Mesodermal cell (in vitro differentiated cells): ENCODE data around the gene FAHD1.
"Not testable (repeated sequence)": the region's sequence is repeated elsewhere in the genome, so short reads cannot be mapped to it uniquely, and the experiment has no call there.

Experiments used
- H3K27ac ChIP-seq: 2 replicates; pipeline ENCODE4 v1.7.0; 2013; ENCODE audit warnings: mild to moderate bottlenecking, low read depth, low read length, moderate library complexity; ENCODE audit not compliant: severe bottlenecking
- H3K36me3 ChIP-seq: 2 replicates; pipeline ENCODE4 v1.7.1; 2013; ENCODE audit warnings: mild to moderate bottlenecking, low read length, moderate library complexity; ENCODE audit not compliant: control insufficient read depth, insufficient read depth
- H3K4me1 ChIP-seq: one replicate; pipeline ENCODE4 v1.7.1; 2013; ENCODE audit warnings: mild to moderate bottlenecking, low read length; ENCODE audit not compliant: insufficient read depth, control insufficient read depth, poor library complexity, severe bottlenecking
- H3K4me3 ChIP-seq: 2 replicates; pipeline ENCODE4 v1.7.0; 2013; ENCODE audit warnings: low read length, control low read depth, mild to moderate bottlenecking; ENCODE audit not compliant: insufficient read depth, poor library complexity, severe bottlenecking; ENCODE audit errors: extremely low read depth
- H3K9me3 ChIP-seq: 2 replicates; pipeline ENCODE4 v1.7.1; 2013; ENCODE audit warnings: mild to moderate bottlenecking, low read length, moderate library complexity; ENCODE audit not compliant: control insufficient read depth
- WGBS, 2 experiments: methylation state at CpG; one replicate each; pipeline ENCODE4 v1.1.5; 2013; ENCODE audit warnings: missing lambda C conversion rate in 2 of 2; ENCODE audit not compliant: insufficient coverage in 2 of 2; 5-methylcytosine and 5-hydroxymethylcytosine counted together

Gene FAHD1

DNA sequence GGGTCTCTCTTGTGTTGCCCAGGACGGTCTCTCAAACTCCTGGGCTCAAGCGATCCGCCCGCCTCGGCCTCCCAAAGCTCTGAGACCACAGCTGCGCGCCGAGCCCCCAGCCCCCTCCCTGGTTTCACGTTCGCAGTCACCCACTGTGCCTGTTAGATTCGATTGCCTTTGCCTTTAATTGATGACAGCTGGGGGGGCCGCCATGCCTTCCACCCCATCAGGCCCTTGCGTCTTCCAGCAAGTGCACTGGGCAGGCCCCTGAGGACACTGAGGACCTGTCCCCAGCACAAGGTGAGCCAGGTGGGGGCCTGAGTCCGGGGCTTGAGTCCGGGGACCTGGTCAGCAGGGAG is 36.8 kb upstream of the FAHD1 start:
- no peak overlapping the region for H3K4me3 ChIP-seq
- H3K36me3 ChIP-seq = peaks cover 47% of the 10 kb centered on the region
- H3K27ac ChIP-seq = no peak overlapping the region
- H3K9me3 ChIP-seq = no peaks in the 10 kb centered on the region
- no peaks in the 10 kb centered on the region for H3K4me1 ChIP-seq
- WGBS, 2 experiments = 93 to 96% methylated on average over 12 to 15 of the region's 15 CpGs

DNA sequence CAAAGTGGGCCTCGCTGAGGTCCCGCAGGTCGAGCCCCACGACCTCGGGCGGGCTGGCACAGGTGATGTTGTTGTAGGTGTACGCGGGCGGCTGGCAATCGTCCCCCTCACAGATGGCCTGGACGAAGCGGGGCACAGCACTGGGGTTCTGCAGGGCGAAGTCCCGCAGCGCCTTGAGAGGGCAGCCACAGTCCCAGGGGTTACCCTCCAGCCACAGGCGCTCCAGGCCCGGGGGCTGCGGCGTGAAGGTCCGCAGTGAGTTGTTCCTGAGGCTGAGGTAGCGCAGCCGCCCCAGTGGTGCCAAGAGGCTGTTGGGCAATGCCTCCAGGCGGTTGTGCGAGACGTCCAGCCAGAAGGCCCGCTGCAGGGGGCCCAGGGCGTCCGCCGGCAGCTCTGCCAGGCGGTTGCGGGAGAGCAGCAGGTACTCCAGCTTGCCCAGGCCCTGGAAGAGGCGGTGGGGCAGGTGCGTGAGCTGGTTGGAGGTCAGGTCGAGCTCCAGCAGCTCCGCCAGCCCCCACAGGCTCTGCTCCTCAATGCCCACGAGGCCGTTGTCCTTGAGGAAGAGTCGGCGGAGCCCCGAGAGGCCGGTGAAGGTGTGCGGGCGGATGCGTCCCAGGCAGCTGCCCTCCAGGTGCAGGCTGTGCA is 36.3 kb upstream of the FAHD1 start:
- Histone ChIP-seq H3K36me3 (peaks cover 42% of the 10 kb centered on the region), H3K4me1 (no peaks in the 10 kb centered on the region), H3K4me3 (no peak overlapping the region), H3K9me3 (no peaks in the 10 kb centered on the region), H3K27ac (no peak overlapping the region)
- 97 to 99% methylated on average over 36 to 44 of the region's 44 CpGs for WGBS, 2 experiments

DNA sequence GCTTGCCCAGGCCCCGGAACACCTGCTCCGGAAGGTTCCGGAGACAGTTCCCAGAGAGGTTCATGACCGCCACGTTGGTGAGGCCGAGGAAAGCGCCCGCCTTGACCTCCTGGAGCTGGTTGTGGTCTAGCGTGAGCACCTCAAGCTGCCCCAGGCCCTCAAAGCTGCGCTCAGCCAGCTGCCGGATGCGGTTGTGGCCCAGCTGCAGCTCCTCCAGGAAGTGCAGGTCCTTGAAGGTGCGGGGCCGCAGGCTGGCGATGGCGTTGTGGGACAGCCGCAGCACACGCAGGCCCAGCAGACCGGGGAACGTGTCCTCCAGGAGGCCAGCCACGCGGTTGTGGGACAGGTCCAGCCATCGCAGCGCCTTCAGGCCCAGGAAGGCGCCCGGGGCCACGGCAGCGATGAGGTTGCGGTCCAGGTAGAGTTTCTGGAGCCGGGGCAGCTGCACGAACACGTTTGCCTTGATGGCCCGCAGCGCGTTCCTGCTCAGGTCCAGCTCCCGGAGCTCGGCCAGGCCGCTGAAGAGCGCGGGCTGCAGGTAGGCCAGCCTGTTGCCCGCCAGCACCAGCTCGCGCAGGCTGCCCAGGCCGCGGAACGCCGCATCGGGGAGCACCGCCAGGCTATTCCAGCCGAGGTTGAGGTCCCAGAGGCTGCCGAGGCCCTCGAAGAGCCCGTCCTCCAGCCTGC is 35.6 kb upstream of the FAHD1 start:
- WGBS, 2 experiments = 95 to 96% methylated on average over 44 to 53 of the region's 53 CpGs
- Histone ChIP-seq H3K9me3 (no peaks in the 10 kb centered on the region), H3K4me1 (no peaks in the 10 kb centered on the region), H3K36me3 (peaks cover 35% of the 10 kb centered on the region), H3K27ac (no peak overlapping the region), H3K4me3 (no peak overlapping the region)

DNA sequence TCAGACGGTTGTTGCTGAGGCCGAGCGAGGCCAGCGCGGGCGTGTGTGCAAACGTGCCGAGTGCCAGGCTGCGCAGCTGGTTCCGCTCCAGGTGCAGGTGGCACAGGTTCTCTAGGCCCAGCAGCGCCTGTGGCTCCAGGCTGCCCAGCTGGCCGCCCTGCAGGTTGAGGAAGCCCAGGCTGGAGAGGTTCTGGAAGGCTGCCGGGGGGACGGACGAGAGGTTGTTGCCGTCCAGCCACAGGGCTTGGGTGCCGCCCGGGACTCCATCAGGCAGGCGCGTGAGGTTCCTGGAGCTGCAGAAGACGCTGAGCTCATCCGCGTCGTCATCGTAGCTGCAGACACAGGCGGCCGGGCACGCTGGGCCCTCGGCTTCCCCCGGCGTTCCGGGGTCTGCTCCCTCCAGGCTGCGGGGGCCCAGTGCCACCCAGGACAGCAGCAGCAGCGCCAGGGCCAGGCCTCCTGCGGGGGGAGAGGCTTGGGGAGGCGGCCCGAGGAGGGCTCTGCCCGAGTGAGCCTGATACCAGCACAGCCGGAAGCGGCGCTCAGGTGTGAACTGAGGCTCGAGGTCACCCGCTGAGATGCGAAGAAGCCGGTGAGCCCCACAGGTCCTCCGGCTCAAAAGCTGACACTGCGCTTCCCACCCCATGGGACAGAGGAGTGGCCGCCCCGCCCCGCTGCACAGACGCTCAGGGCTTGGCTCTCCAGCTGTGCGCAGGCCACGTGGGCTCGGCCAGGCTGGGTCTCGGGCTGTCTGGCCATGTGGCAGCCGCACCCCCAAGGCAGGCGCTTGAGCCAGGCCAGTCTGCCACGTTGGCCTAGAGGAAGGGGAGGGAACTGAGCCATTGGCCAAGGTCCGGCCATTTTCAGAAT is 34.8 kb upstream of the FAHD1 start:
- no peaks in the 10 kb centered on the region for H3K4me1 ChIP-seq
- 92 to 96% methylated on average over 52 to 59 of the region's 59 CpGs for WGBS, 2 experiments
- H3K36me3 ChIP-seq = peaks cover 28% of the 10 kb centered on the region
- no peak overlapping the region for H3K27ac ChIP-seq
- H3K9me3 ChIP-seq = no peaks in the 10 kb centered on the region
- H3K4me3 ChIP-seq = no peak overlapping the region

DNA sequence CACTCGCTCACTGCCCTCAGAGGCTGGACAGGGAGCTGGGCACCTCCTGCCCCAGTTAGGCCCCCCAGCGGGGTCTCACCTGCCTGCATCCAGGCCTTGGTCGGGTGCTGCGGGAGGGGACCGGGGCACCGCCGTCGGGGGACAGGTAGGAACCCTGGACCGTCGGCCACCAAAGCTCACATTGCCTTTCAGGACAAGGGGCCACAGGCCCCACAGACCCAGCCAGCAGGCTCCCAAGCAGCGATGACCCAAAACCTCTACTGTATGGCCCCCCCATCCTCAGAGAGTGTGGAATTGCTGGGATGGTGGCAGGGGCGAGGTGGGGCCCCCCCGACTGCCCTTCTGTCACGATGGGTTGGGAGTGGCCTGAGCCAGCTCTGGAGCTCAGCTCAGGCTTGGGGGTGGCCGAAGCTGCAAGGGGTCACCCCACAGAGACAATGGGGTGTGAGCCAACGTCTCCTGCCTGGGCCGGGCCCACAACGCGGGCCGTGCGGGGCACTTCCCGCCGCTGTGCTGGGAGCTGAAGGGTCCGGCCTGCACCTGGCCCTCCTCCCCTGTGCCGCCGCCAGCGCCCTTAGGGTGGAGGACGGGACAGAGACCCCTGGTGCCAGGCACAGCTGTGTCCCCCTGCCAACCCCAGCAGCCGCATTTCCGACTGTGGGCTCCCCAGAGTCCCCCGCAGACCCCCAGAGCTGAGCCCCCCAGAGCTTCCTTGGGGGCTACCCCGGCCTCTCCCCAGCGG is 34.0 kb upstream of the FAHD1 start:
- H3K36me3 ChIP-seq = peaks cover 19% of the 10 kb centered on the region
- 93 to 95% methylated on average over 23 to 31 of the region's 33 CpGs for WGBS, 2 experiments
- no peak overlapping the region for H3K27ac ChIP-seq
- no peaks in the 10 kb centered on the region for H3K4me1 ChIP-seq
- H3K4me3 ChIP-seq = no peak overlapping the region
- peaks cover 2% of the 10 kb centered on the region for H3K9me3 ChIP-seq

DNA sequence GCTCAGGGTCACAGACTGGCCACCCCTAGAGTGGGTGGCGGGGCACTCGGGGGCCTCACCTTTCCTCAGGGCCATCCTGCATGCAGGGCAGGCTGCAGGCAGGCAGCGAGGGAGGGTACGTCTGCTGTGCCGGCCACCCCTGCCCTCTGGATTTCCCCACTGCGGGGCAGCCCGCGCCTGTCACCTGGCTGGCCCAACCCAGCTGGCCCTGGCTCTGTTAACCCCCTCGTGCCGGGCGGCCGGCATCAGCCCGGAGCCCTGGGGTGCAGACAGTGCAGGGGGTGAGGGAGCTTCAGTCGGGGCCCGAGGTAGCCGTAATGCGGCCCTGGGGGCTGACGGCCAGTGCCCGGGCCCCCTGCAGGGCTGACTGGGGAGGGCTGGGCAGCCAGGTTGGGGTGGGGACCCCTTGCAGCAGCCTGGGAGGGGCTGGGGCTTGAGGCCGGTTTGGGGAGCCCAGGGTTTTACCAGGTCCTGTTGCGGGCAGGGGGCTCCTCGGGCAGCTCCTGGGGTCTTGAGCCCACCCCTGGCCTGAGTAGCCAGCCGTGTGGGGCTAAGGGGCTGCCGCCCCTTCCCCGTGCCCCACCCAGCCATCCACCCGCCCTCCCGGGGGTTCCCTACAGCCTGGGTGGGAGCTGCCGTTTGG is 33.3 kb upstream of the FAHD1 start, which contains the start of gene IGFALS:
Gene IGFALS, minus strand, starts transcription at position 128 of the 643 bp plus-strand sequence. Its CDS starts 53 bp downstream, at position 75.
- peaks cover 13% of the 10 kb centered on the region for H3K36me3 ChIP-seq
- 92 to 95% methylated on average over 16 to 27 of the region's 28 CpGs for WGBS, 2 experiments

DNA sequence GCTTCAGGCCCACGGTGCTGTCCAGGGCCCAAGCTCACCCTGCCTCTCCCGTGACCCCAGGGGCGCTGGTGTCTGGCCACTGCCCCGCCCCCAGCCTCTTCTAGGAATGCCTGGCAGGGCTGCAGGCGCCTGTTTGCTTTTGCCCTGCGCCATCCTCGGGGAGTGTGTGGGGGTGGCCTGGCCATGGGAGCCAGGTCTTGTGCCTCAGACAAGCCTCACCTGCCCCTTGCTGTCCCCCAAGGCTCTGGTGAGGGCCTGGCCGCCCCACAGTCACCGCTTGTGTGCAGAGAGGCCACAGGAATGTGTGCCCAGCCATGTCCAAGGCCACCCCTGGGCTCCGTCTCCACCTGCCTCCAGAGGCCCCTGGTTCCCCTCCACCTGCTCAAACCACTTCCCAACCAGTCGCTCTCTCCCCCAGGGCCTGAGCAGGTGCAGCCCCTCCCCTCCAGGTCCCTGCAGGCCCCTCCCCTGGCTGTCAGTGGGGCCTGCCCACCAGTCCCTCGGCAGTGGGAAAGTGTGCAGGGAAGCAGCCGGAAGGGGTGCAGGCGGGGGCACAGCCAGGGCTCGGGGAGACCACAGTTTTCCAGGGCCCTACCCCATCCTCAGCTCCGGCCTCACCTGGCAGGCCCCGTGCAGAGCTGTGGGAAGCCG is 32.7 kb upstream of the FAHD1 start:
- 80 to 90% methylated on average over 10 to 15 of the region's 18 CpGs for WGBS, 2 experiments
- Histone ChIP-seq H3K36me3 (peaks cover 8% of the 10 kb centered on the region), H3K27ac (no peak overlapping the region), H3K4me3 (no peak overlapping the region), H3K4me1 (no peaks in the 10 kb centered on the region), H3K9me3 (peaks cover 4% of the 10 kb centered on the region)

More for the DNA sequence above, 33.3 kb upstream of the FAHD1 start, which contains the start of gene IGFALS:
- Histone ChIP-seq H3K27ac (no peak within 1 kb of the TSS), H3K4me3 (no peak within 1 kb of the TSS), H3K4me1 (no peaks in the 10 kb centered on the region), H3K9me3 (peaks cover 4% of the 10 kb centered on the region)

DNA sequence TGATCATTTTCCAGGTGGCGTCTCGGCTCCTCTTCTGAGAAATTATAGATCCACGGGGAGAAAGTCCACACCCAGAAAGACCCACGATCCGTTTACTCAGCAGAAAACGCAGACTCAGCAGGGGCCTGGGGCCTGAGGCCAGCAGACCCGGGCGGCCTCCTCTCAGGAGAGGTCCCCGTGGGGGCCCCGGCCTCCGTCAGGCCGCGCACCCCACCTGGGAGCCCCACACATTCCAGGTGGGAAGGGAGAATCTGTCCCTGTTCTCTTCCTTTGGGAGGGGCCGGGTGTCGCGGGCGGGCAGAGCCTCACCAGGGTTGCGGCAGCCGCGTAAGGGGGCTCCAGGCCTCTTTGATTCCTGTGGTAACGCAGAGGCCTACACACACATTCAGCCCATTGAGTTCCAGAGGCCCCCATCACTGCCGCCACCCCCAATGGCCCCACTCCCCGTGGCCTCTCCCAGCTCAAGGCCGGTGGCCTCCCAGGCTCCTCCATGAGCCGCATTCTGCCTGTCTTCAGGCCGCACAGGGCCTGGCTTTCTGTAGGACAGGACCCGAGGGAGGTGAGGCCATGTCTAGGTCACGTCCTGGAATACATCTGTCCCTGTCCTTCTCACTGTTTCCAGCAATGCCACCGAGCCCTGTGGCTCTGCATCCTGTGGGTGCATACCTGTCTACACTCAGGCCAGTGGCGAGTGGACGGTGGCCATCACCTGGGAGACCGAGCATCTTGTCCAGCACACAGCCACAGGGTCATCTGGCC is 31.9 kb upstream of the FAHD1 start:
- Histone ChIP-seq H3K4me1 (no peaks in the 10 kb centered on the region), H3K36me3 (peaks cover 2% of the 10 kb centered on the region), H3K9me3 (peaks cover 4% of the 10 kb centered on the region), H3K27ac (no peak overlapping the region), H3K4me3 (no peak overlapping the region)
- WGBS, 2 experiments = 90 to 96% methylated on average over 25 to 28 of the region's 32 CpGs

DNA sequence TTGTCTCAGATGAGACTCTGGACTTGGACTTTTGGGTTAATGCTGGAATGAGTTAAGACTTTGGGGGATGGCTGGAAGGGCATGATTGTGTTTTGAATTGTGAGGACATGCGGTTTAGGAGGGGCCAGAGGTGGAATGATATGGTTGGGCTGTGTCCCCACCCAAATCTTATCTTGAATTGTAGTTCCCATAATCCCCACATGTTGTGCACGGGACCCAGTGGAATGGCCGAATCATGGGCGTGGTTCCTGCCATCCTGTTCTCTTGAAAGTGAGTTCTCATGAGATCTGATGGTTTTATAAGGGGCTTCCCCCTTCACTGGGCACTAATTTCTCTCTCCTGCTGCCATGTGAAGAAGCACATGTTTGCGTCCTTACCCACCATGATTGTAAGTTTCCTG is 27.7 kb upstream of the FAHD1 start:
- H3K9me3 ChIP-seq, H3K36me3 ChIP-seq, H3K4me1 ChIP-seq, H3K27ac ChIP-seq, H3K4me3 ChIP-seq: not testable (repeated sequence)
- 88% methylated on average over 1 of the region's 5 CpGs; no CpG with 5 or more reads in 1 of the 2 experiments for WGBS, 2 experiments
